GM12878 (cell line): ENCODE measurements around the gene IL19. TPM values are rescaled to one million over a fixed set of nuclear protein-coding genes. Genes with fewer than 3 reads are reported as not detected.

Experiments used
- ATAC-seq: fragments of 200-7000 bp; cut with Tn5 transposase; 3 replicates; pipeline ENCODE4 v1.9.1; 2020; ENCODE audit warnings: mild to moderate bottlenecking, moderate library complexity
- BruUV-seq: library from RNA; stranded (reverse); fragments of 400-500 nt; replicated peaks from 2 replicates; lab custom pipeline; 2021; lab: Mats Ljungman, UMichigan
- CTCF ChIA-PET: fragments of 300-600 bp; sonication (Branson Sonifier 250); formaldehyde crosslinking; extraction: SDS; loops from one replicate; lab custom pipeline; 2021; ENCODE audit warnings: inconsistent platforms; lab: Yijun Ruan, JAX
- POLR2A ChIA-PET: fragments of 350-600 bp; formaldehyde crosslinking; extraction: SDS; loops from one replicate; lab custom pipeline; 2021; ENCODE audit warnings: inconsistent platforms; lab: Charles Lee
- RAD21 ChIA-PET: fragments of 300-600 bp; sonication (Branson Sonifier 250); formaldehyde crosslinking; loops from one replicate; lab custom pipeline; 2023; ENCODE audit warnings: antibody characterized with exemption; ENCODE audit not compliant: unreplicated experiment; lab: Charles Lee
- SMC1A ChIA-PET: fragments of 300-600 bp; sonication (Branson Sonifier 250); formaldehyde crosslinking; loops from one replicate; lab custom pipeline; 2023; ENCODE audit not compliant: unreplicated experiment, uncharacterized antibody; lab: Charles Lee
- DNase-seq: peaks from one replicate; pipeline ENCODE4 v3.0.0-alpha.2; 2011; ENCODE audit warnings: low read depth, low spot score
- FAIRE-seq: peaks from 3 replicates; lab custom pipeline; 2011; peaks lifted over from hg19 to GRCh38; lab: Jason Lieb, UNC
- H2AFZ ChIP-seq: 2 replicates; pipeline ENCODE4 v1.6.0; 2011; ENCODE audit warnings: low read depth, low read length, control low read depth; ENCODE audit not compliant: control insufficient read depth
- H3K27ac ChIP-seq: 2 replicates; pipeline ENCODE4 v1.5.1; 2011; ENCODE audit warnings: control low read depth; ENCODE audit not compliant: control insufficient read depth, insufficient read depth
- H3K27me3 ChIP-seq, 2 experiments: replicated peaks in 1 of 2; 2 replicates each; pipeline versions ENCODE4 v1.6.0 to v1.6.1; 2011; ENCODE audit warnings: low read length in 1 of 2; ENCODE audit not compliant: control insufficient read depth in 2 of 2, insufficient read depth in 2 of 2
- H3K36me3 ChIP-seq, 2 experiments: 2 replicates each; pipeline ENCODE4 v1.5.1; 2011; ENCODE audit warnings: low read length in 1 of 2; ENCODE audit not compliant: control insufficient read depth in 2 of 2, insufficient read depth in 2 of 2
- H3K4me1 ChIP-seq: 2 replicates; pipeline ENCODE4 v1.6.1; 2011; ENCODE audit warnings: mild to moderate bottlenecking, low read length, moderate library complexity, mixed read lengths; ENCODE audit not compliant: control insufficient read depth, insufficient read depth
- H3K4me2 ChIP-seq: 2 replicates; pipeline ENCODE4 v1.6.0; 2011; ENCODE audit warnings: control low read depth; ENCODE audit not compliant: control insufficient read depth, insufficient read depth
- H3K4me3 ChIP-seq: fragments of 200-600 bp; sonication (generic); 2 replicates; pipeline ENCODE4 v1.5.1; 2016
- H3K79me2 ChIP-seq: 2 replicates; pipeline ENCODE4 v1.6.0; 2011; ENCODE audit warnings: low read length; ENCODE audit not compliant: control insufficient read depth, insufficient read depth
- H3K9ac ChIP-seq: 2 replicates; pipeline ENCODE4 v1.8.0; 2011; ENCODE audit warnings: low read length, control low read depth, mixed read lengths; ENCODE audit not compliant: control insufficient read depth, insufficient read depth
- H3K9me3 ChIP-seq: replicated peaks from 3 replicates; pipeline ENCODE4 v1.5.1; 2011; ENCODE audit warnings: mild to moderate bottlenecking, low read length; ENCODE audit not compliant: control insufficient read depth, insufficient read depth
- H4K20me1 ChIP-seq: 2 replicates; pipeline ENCODE4 v1.6.0; 2011; ENCODE audit not compliant: control insufficient read depth, insufficient read depth
- BMI1 ChIP-seq: fragments of 450-650 bp; IDR thresholded peaks from 2 replicates; pipeline ENCODE4 v1.6.1; 2016; ENCODE audit warnings: mild to moderate bottlenecking, moderate library complexity, borderline replicate concordance
- BRCA1 ChIP-seq: IDR thresholded peaks from 2 replicates; pipeline ENCODE4 v1.6.1; 2011; ENCODE audit warnings: low read depth, low read length, improper control_type of control experiment
- CBFB ChIP-seq: IDR thresholded peaks from 2 replicates; pipeline ENCODE4 v1.6.1; 2016; ENCODE audit warnings: antibody characterized with exemption, low read depth
- CEBPZ ChIP-seq: fragments of 150-350 bp; IDR thresholded peaks from 2 replicates; pipeline ENCODE4 v1.6.1; 2016; ENCODE audit warnings: low read depth, low read length
- CREB1 ChIP-seq: IDR thresholded peaks from 2 replicates; pipeline ENCODE4 v1.6.1; 2012; ENCODE audit warnings: low read depth, mild to moderate bottlenecking, inconsistent platforms
- NR2F1 ChIP-seq: fragments of 450-650 bp; conservative IDR thresholded peaks from 2 replicates; pipeline ENCODE4 v1.6.1; 2017; ENCODE audit warnings: mild to moderate bottlenecking
- RELA ChIP-seq: fragments of 450-650 bp; IDR thresholded peaks from 2 replicates; pipeline ENCODE4 v1.8.0; 2014; ENCODE audit warnings: borderline replicate concordance; ENCODE audit not compliant: partially characterized antibody
- SP1 ChIP-seq: IDR thresholded peaks from one replicate; pipeline ENCODE4 v1.6.1; 2011; ENCODE audit warnings: low read depth, low read length
- SUZ12 ChIP-seq: fragments of 200-600 bp; sonication (generic); IDR thresholded peaks from one replicate; pipeline ENCODE4 v1.6.1; 2018; ENCODE audit warnings: antibody characterized with exemption, mild to moderate bottlenecking; ENCODE audit not compliant: unreplicated experiment
- ZNF274 ChIP-seq: IDR thresholded peaks from one replicate; pipeline ENCODE4 v1.8.0; 2011; ENCODE audit not compliant: insufficient read length, insufficient read depth
- WGBS: methylation state at CpG from one replicate; pipeline ENCODE4 v1.1.6; 2016; ENCODE audit warnings: low lambda C conversion rate; ENCODE audit not compliant: insufficient replicate concordance, insufficient coverage; ENCODE audit errors: missing lambda C conversion rate; 5-methylcytosine and 5-hydroxymethylcytosine counted together
- in situ Hi-C: fragments of 300-500 bp; cut with MboI; formaldehyde crosslinking; loops from 9 replicates; pipeline ENCODE4 v1.14.3; 2018; ENCODE audit warnings: mixed read lengths
- intact Hi-C: fragments of 100-400 bp; cut with micrococcal nuclease; formaldehyde crosslinking; loops from one replicate; pipeline ENCODE4 v1.14.2; 2022; ENCODE audit not compliant: unreplicated experiment
- polyA plus RNA-seq, 11 experiments: library from polyadenylated mRNA; depleted of rRNA in 4 of 11; unstranded in 6 of 11; stranded (reverse) in 5 of 11; fragments of >200 nt; fragmentation: Nextera tagmentation in 4 of 11; fragmentation: Illumina TruSeq in 1 of 11; extraction: Ambion mirVana in 4 of 11; extraction: Trizol in 1 of 11; gene quantifications; 1 replicate in 1 of 11; 2 replicates in 10 of 11; pipeline versions ENCODE4 v1.2.1 to v1.2.3, GENCODE V29; 2011 to 2016; ENCODE audit warnings: inconsistent platforms in 2 of 11, missing spikeins in 2 of 11, low read depth in 1 of 11
- total RNA-seq, 4 experiments: library from RNA; depleted of rRNA in 3 of 4; stranded (reverse); fragments of >200 nt in 3 of 4; fragmentation: Illumina TruSeq in 1 of 4; extraction: Trizol in 1 of 4; gene quantifications; 2 replicates each; pipeline versions ENCODE4 v1.2.1 to v1.2.3, GENCODE V29; 2013 to 2021
- TF ChIP-seq, protein P1 (sequence below): fragments of 450-650 bp; formaldehyde crosslinking; IDR thresholded peaks from 2 replicates; pipeline ENCODE4 v1.4.0; 2020; ENCODE audit warnings: mild to moderate bottlenecking, moderate library complexity
- TF ChIP-seq, protein P2 (sequence below): fragments of 450-650 bp; IDR thresholded peaks from 2 replicates; pipeline ENCODE4 v1.6.1; 2018; ENCODE audit warnings: mild to moderate bottlenecking, low read depth, moderate library complexity; ENCODE audit not compliant: partially characterized antibody

The IL19 gene
- total and polyA plus RNA-seq, 10 of the 15 experiments (the other 5 are each of a cell fraction or from before 2014, with no cell fraction given) = 0.10 to 0.73 (median 0.28) TPM; not detected in 6

- Histone ChIP-seq H3K4me2 (peak overlapping the region; percentile 67), H3K4me3 (peak overlapping the region; percentile 38; the same call in 1 of the 2 replicates), H4K20me1 (no peaks in the 10 kb centered on the region), H3K36me3 (no peaks in the 10 kb centered on the region), H2AFZ (no peak overlapping the region), H3K4me1 (peaks cover 52% of the 10 kb centered on the region), H3K27ac (peak overlapping the region; percentile 85), H3K79me2 (peaks cover 10% of the 10 kb centered on the region), H3K27me3 (no peaks in the 10 kb centered on the region), H3K9ac (peak overlapping the region; percentile 49; the same call in 1 of the 2 replicates), H3K9me3 (no peaks in the 10 kb centered on the region)
- intact Hi-C loops (no loop called here), in situ Hi-C loops (loop anchor here (10.0 kb wide), 1 partner anchor 730 kb away; the partner anchor contains the start of gene RHEX)
- FAIRE-seq (no peak), DNase-seq (no peak), ATAC-seq (no peak)
- POLR2A ChIA-PET = interaction anchor here (1.3 to 13.9 kb wide), 2 partner anchors 9 to 15 kb away, joined by 7 to 283 read pairs; partner anchors contain the start of genes IL10 and IL19
- 95% methylated on average over 4 of the region's 4 CpGs for WGBS
- SMC1A ChIA-PET = interaction anchor here (1.1 to 18.3 kb wide), 10 partner anchors 9 to 69 kb away, joined by 3 to 410 read pairs (median 11); partner anchors contain the start of genes IL10 and IL19
- BruUV-seq = no TSS peak
- RAD21 ChIA-PET = interaction anchor here (0.6 to 13.8 kb wide), 6 partner anchors 10 to 283 kb away, joined by 3 to 363 read pairs (median 9); partner anchors contain the start of genes IL10 and IL19
- CTCF ChIA-PET = interaction anchor here (1.0 to 14.2 kb wide), 8 partner anchors 9 to 148 kb away, joined by 3 to 221 read pairs (median 7); partner anchors contain the start of genes IL10 and IL19
- TF ChIP-seq SP1 (no peak), ZNF274 (no peak), CEBPZ (no peak), CREB1 (no peak), CBFB (no peak), BMI1 (no peak), RELA (no peak), NR2F1 (no peak), SUZ12 (no peak), BRCA1 (no peak)
- TF ChIP-seq, protein P1, sequence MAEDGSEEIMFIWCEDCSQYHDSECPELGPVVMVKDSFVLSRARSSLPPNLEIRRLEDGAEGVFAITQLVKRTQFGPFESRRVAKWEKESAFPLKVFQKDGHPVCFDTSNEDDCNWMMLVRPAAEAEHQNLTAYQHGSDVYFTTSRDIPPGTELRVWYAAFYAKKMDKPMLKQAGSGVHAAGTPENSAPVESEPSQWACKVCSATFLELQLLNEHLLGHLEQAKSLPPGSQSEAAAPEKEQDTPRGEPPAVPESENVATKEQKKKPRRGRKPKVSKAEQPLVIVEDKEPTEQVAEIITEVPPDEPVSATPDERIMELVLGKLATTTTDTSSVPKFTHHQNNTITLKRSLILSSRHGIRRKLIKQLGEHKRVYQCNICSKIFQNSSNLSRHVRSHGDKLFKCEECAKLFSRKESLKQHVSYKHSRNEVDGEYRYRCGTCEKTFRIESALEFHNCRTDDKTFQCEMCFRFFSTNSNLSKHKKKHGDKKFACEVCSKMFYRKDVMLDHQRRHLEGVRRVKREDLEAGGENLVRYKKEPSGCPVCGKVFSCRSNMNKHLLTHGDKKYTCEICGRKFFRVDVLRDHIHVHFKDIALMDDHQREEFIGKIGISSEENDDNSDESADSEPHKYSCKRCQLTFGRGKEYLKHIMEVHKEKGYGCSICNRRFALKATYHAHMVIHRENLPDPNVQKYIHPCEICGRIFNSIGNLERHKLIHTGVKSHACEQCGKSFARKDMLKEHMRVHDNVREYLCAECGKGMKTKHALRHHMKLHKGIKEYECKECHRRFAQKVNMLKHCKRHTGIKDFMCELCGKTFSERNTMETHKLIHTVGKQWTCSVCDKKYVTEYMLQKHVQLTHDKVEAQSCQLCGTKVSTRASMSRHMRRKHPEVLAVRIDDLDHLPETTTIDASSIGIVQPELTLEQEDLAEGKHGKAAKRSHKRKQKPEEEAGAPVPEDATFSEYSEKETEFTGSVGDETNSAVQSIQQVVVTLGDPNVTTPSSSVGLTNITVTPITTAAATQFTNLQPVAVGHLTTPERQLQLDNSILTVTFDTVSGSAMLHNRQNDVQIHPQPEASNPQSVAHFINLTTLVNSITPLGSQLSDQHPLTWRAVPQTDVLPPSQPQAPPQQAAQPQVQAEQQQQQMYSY (CRISPR knock-in tag) = no peak
- TF ChIP-seq, protein P2, sequence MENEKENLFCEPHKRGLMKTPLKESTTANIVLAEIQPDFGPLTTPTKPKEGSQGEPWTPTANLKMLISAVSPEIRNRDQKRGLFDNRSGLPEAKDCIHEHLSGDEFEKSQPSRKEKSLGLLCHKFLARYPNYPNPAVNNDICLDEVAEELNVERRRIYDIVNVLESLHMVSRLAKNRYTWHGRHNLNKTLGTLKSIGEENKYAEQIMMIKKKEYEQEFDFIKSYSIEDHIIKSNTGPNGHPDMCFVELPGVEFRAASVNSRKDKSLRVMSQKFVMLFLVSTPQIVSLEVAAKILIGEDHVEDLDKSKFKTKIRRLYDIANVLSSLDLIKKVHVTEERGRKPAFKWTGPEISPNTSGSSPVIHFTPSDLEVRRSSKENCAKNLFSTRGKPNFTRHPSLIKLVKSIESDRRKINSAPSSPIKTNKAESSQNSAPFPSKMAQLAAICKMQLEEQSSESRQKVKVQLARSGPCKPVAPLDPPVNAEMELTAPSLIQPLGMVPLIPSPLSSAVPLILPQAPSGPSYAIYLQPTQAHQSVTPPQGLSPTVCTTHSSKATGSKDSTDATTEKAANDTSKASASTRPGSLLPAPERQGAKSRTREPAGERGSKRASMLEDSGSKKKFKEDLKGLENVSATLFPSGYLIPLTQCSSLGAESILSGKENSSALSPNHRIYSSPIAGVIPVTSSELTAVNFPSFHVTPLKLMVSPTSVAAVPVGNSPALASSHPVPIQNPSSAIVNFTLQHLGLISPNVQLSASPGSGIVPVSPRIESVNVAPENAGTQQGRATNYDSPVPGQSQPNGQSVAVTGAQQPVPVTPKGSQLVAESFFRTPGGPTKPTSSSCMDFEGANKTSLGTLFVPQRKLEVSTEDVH = no peak
Measured at GRCh38 chr1:206785182-206785765, 14.7 kb downstream of the IL19 start.
